ENCODE results near the gene DLX1. TPM values are rescaled to one million over a fixed set of nuclear protein-coding genes. Genes with fewer than 3 reads are reported as not detected.

Gene DLX1
- total RNA-seq, 2 experiments from 2014 or later, result not detected

DNA sequence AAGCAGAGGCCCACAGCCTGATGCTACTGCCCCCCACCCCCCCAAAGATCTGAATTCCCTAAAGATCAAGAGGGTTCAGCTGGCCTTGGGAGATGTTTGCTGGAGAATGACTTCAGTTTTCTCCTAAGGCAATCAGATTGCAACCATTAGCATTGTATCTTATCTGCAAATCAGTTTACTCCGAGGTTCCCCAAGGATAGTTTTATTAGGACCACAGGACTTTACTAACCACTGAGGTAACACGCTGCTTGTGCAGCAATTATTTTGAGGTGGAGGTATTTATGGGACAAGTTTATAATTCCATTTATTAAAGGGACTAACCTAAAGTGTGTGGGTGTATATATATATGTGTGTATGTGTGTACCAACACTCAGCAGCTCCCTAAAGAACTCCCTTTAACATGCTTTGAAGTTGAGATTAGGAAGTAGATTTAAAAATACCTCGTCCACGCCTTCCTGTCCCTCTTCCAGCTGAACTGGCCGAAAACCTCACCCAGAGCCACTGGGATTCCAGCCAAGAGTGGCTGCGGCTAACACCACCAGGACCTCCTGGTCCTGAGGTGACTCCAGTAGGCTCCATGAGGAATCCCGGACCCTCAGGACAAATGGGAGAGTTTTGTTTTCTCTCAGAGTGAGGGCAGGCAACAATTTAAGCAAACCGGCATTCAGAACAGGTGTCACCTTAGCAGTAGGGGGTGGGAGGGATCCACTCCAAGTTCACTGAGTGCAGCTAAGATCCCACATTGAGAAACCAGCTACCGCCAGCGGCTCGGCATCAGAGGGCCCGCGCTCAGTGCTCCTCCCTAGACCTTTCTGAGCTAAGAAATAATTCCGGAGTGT lies 3.0 kb upstream of the DLX1 start:
- H3K4me3 Mint-ChIP-seq, result peak overlapping the region; percentile 46
- POLR2A ChIA-PET, result no interaction called here
- CTCF ChIA-PET, result interaction anchor here (0.6 to 7.2 kb wide), 10 partner anchors 9 to 1154 kb away, joined by 3 to 93 read pairs (median 5); partner anchors contain the start of gene DLX2
- intact Hi-C loops (cut with DNase I, micrococcal nuclease), result loop anchor here in 1 of 2 experiments (10.0 kb wide), 1 partner anchor 1368 kb away; the partner anchor contains the start of gene SP5
- H3K4me1 Mint-ChIP-seq, result peaks cover 45% of the 10 kb centered on the region
- H3K27ac Mint-ChIP-seq, result no peak overlapping the region
- no peaks in the 10 kb centered on the region for H3K9me3 Mint-ChIP-seq (ENCODE audit: low read depth)
- H3K36me3 Mint-ChIP-seq (ENCODE audit: low read depth), result peaks cover 2% of the 10 kb centered on the region
- peaks cover 75% of the 10 kb centered on the region for H3K27me3 Mint-ChIP-seq
- ATAC-seq (no peak), DNase-seq (no peak)

DNA sequence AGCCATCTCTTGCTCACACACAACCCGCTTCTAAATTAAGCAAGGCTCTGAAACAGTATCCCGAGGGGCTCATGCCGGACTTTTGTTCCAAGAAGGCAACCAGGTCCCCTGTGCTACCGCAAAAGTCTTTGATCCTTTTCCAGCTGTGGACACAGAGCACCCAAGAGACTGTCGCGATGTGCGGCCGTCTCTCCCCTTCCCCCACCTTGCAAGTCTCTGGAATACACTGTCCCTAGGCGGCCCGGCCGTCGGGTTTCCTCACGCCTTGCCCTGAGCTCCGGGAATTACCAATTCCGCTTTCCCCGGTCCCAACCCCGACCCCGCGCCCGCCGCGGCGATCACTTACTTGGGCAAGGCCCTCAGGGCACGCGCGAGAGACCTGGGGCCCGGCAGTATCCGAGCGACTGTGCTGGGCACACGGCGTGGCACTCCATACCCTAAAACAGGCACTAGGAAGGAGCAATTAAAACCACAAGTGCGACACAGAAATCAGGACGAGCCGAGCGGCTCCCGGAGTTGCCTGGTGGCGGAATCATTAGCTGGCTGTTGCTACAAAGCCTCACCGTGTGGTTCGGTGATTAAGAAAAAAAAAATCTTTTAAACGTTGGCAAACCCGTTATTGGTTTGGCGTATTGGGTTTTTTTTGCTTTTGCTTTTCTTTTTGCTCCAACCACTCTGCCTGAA lies 2.2 kb upstream of the DLX1 start:
- intact Hi-C loops (cut with DNase I, micrococcal nuclease), result loop anchor here in 1 of 2 experiments (10.0 kb wide), 1 partner anchor 1368 kb away; the partner anchor contains the start of gene SP5
- no peaks in the 10 kb centered on the region for H3K9me3 Mint-ChIP-seq (ENCODE audit: low read depth)
- DNase-seq (no peak), ATAC-seq (no peak)
- H3K4me1 Mint-ChIP-seq, result peaks cover 52% of the 10 kb centered on the region
- peak overlapping the region; percentile 73 for H3K4me3 Mint-ChIP-seq
- peaks cover 2% of the 10 kb centered on the region for H3K36me3 Mint-ChIP-seq (ENCODE audit: low read depth)
- POLR2A ChIA-PET, result interaction anchor here (0.7 kb wide), 1 partner anchor 849 kb away, joined by 3 read pairs; no protein-coding TSS in a partner anchor
- CTCF ChIA-PET, result interaction anchor here (0.6 to 7.2 kb wide), 5 partner anchors 9 to 19 kb away, joined by 3 to 93 read pairs (median 5); partner anchors contain the start of gene DLX2
- no peak overlapping the region for H3K27ac Mint-ChIP-seq
- H3K27me3 Mint-ChIP-seq, result peaks cover 81% of the 10 kb centered on the region

DNA sequence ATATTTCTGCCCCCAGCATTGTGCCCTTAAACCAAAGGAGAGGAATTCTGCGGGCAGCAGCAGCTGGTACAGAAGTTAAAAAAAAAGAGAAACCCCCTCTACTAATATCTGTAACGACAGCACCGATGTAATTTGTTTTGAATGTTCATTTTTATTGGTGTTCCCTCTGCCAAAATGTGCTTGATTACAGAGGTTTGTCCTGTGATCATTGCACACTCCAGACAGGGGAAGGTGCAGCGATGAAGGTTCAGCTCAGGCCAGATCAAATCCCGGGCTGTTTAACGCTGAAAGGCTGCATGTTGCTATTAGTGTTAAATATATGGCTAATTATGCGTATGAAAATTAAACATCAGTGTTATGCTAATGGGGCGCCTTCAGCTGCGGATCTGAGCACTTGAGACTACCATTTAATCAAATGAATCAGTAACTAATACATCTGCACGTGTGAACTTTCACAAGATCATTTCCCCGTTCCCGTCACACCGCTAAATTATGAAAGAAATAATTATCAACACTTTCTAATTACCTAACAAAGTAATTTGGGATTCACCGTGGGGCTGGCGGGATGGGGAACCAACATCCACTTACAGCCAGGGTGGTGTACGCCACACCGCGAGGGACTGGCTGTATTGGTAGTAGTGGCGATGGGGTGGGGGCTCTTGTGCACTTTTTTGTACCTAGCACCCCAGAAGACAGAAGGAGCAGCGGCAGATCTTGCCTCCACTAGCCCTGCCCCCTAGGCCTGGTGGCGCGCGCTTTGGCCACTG lies 1.5 kb upstream of the DLX1 start:
- H3K4me1 Mint-ChIP-seq, result peaks cover 55% of the 10 kb centered on the region
- H3K27ac Mint-ChIP-seq, result no peak overlapping the region
- intact Hi-C loops (cut with DNase I, micrococcal nuclease), result loop anchor here in 1 of 2 experiments (1.0 to 10.0 kb wide), 2 partner anchors 9 to 1369 kb away; partner anchors contain the start of gene SP5
- no peaks in the 10 kb centered on the region for H3K9me3 Mint-ChIP-seq (ENCODE audit: low read depth)
- peak overlapping the region; percentile 73 for H3K4me3 Mint-ChIP-seq
- H3K36me3 Mint-ChIP-seq (ENCODE audit: low read depth), result peaks cover 2% of the 10 kb centered on the region
- CTCF ChIA-PET, result interaction anchor here (1.2 to 7.2 kb wide), 2 partner anchors 10 to 19 kb away, joined by 3 to 93 read pairs; partner anchors contain the start of gene DLX2
- ATAC-seq, result no peak
- peaks cover 84% of the 10 kb centered on the region for H3K27me3 Mint-ChIP-seq
- POLR2A ChIA-PET, result interaction anchor here (0.7 kb wide), 1 partner anchor 850 kb away, joined by 3 read pairs; no protein-coding TSS in a partner anchor
- DNase-seq, result no peak

DNA sequence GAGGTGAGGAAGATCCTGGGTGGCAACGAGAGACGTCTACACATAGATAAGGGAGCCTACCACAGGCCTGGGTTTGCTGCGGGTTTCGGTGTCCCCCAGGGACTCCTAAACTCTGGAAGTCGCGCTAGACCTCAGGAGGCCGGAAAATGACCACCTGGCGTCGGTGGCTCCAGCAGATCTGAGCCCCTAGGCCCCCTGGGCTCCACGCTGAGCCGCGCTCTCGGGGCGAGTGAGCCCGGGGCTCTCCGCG lies 987 bp upstream of the DLX1 start:
- H3K27ac Mint-ChIP-seq, result no peak overlapping the region
- POLR2A ChIA-PET, result no interaction called here
- CTCF ChIA-PET, result interaction anchor here (7.2 kb wide), 1 partner anchor 18 kb away, joined by 93 read pairs; the partner anchor contains the start of gene DLX2
- peak overlapping the region; percentile 73 for H3K4me3 Mint-ChIP-seq
- DNase-seq (no peak), ATAC-seq (no peak)
- peaks cover 55% of the 10 kb centered on the region for H3K4me1 Mint-ChIP-seq
- intact Hi-C loops (cut with DNase I, micrococcal nuclease), result loop anchor here in 1 of 2 experiments (1.0 to 10.0 kb wide), 2 partner anchors 9 to 1370 kb away; partner anchors contain the start of gene SP5
- H3K27me3 Mint-ChIP-seq, result peaks cover 83% of the 10 kb centered on the region
- peaks cover 2% of the 10 kb centered on the region for H3K36me3 Mint-ChIP-seq (ENCODE audit: low read depth)
- no peaks in the 10 kb centered on the region for H3K9me3 Mint-ChIP-seq (ENCODE audit: low read depth)

DNA sequence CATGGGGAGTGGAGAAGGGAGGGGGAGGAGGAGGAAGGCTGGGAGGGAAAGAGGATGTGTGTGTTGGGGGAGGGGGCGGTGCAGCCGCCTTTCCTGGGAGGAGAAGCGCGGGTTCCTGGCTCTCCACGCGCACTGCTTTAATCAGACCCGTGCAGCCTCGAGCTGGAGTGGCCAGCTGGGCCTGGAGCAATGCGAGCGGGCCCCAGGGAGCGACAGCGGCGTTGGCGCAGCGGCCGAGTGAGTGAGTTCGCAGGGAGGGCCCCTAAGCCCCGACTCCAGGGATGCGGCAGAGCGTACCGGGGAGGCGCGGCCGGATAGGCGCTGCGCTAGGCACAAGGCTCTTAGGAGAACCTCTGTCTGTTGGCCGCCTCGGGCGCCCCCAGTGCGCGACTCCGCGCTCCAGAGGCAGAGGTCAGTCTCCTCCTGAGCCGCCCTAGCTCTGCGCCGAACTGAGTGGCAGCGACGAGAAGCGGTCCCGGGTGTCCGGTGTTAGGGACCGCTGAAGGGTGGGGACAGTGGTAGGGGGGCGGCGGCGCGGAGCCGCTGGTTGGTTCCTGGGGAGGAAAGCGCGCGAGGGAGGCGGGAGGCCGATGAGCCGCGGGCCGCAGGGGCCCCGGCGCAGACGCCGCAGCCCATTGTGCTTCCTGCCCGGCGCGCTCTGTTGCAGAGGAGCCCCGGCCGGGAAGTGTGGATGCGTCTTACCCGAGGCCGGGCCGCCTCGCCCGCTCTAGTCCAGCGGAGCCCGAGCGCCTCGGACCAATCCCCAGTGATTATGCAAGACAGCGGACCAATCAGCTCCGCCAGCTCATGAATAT lies 455 bp upstream of the DLX1 start:
- peak; percentile 78 for DNase-seq
- Mint-ChIP-seq H3K27ac (no peak overlapping the region), H3K4me1 (peaks cover 55% of the 10 kb centered on the region), H3K36me3 (ENCODE audit: low read depth) (peaks cover 2% of the 10 kb centered on the region), H3K4me3 (peak overlapping the region; percentile 73), H3K27me3 (peaks cover 82% of the 10 kb centered on the region), H3K9me3 (ENCODE audit: low read depth) (no peaks in the 10 kb centered on the region)
- ChIA-PET POLR2A (interaction anchor here (0.9 kb wide), 1 partner anchor 11 kb away, joined by 3 read pairs; no protein-coding TSS in a partner anchor), CTCF (interaction anchor here (0.6 to 7.2 kb wide), 4 partner anchors 9 to 509 kb away, joined by 3 to 93 read pairs (median 3); partner anchors contain the start of gene DLX2)
- peak; percentile 78 for ATAC-seq
- intact Hi-C loops (cut with DNase I, micrococcal nuclease), result loop anchor here (1.0 to 10.0 kb wide), 6 partner anchors 8 to 1370 kb away; partner anchors contain the start of genes GAD1 (in 2 of the 2), SP5 (in 2 of the 2) and DLX2 (in 1 of the 2)

DNA sequence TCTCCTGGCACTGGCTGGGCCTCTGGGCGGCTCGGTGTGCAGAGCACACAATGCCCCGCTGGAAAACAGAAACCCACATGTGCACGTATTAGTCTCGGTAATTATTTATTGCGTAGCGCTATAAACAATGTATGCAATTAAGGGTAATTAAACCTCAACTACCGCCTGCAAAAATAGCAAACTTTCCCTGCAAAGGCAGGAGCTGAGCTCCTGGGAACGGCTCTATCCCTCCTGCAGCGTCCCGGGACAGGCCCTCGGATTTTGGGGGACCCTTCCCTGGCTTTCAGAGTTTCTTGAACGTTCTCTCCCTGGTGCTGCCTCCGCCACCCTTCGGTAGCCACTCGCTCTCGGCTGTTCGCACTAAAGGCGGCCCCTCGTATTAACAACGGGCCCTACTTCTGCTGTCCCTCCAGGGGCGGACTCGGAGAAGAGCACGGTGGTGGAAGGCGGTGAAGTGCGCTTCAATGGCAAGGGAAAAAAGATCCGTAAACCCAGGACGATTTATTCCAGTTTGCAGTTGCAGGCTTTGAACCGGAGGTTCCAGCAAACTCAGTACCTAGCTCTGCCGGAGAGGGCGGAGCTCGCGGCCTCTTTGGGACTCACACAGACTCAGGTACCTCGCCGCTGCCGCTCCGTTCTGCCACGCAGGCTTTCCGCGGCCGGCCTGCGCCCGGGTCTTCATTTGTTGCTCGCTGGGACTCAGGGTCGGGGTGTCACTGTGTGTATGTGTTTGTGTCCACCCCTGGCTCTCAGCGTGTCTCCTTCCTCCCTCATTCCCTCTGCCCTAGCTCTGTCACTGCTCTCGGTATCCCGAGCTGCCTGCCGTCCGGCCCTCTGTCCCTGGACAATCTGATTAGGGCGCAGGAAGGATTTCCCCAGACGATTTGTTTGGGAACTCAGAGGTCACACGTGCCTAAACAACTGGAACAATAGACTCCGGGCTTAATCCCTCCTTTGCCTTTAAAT lies 1.2 kb downstream of the DLX1 start:
- Mint-ChIP-seq H3K9me3 (ENCODE audit: low read depth) (no peaks in the 10 kb centered on the region), H3K4me3 (peak overlapping the region; percentile 73), H3K27ac (peak overlapping the region; percentile 31), H3K36me3 (ENCODE audit: low read depth) (no peaks in the 10 kb centered on the region), H3K27me3 (peaks cover 83% of the 10 kb centered on the region), H3K4me1 (peaks cover 59% of the 10 kb centered on the region)
- POLR2A ChIA-PET, result interaction anchor here (0.6 kb wide), 1 partner anchor 383 kb away, joined by 5 read pairs; no protein-coding TSS in a partner anchor
- ATAC-seq (peak; percentile 69), DNase-seq (peak; percentile 83)
- intact Hi-C loops (cut with DNase I, micrococcal nuclease), result loop anchor here (2.0 to 10.0 kb wide), 4 partner anchors 16 to 1372 kb away; partner anchors contain the start of genes GAD1 (in 2 of the 2), SP5 (in 2 of the 2) and DLX2 (in 1 of the 2)
- CTCF ChIA-PET, result interaction anchor here (0.7 to 7.2 kb wide), 5 partner anchors 9 to 147 kb away, joined by 3 to 93 read pairs (median 3); partner anchors contain the start of gene DLX2

DNA sequence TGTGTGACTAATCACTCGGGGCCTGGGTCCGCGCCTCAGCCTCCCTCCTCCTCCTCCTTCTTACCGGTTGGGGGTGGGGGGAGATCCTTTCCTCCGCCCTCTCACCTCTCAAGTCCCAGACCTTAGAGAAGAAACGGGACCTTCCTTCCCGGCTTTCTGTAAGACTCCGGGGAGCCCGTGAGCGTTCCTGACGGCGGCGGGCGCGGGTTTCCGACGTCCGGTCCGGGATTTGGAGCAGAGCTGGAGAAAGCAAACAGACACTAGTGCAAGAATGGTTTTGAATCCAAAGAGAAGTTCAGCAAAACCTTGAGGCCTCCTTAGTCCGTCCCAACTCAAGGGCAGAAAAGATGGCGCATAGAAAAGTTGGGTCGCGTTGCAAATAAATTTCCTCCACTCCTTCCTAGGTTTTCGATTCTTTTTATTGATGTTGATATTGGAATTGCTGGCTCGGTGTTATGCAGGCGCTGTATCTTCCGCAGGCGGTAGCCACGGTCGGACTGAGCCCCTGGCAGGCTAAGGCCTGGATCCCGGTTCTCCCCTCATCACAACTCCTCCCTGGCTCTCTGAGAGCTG lies 2.0 kb downstream of the DLX1 start:
- Mint-ChIP-seq H3K9me3 (ENCODE audit: low read depth) (no peaks in the 10 kb centered on the region), H3K4me3 (peak overlapping the region; percentile 73), H3K36me3 (ENCODE audit: low read depth) (no peaks in the 10 kb centered on the region), H3K27me3 (peaks cover 83% of the 10 kb centered on the region), H3K27ac (no peak overlapping the region), H3K4me1 (peaks cover 58% of the 10 kb centered on the region)
- intact Hi-C loops (cut with DNase I, micrococcal nuclease), result loop anchor here (2.0 to 10.0 kb wide), 4 partner anchors 16 to 1372 kb away; partner anchors contain the start of genes GAD1 (in 2 of the 2), SP5 (in 2 of the 2) and DLX2 (in 1 of the 2)
- POLR2A ChIA-PET, result no interaction called here
- CTCF ChIA-PET, result interaction anchor here (0.7 to 7.2 kb wide), 4 partner anchors 8 to 147 kb away, joined by 3 to 93 read pairs (median 5); partner anchors contain the start of gene DLX2
- no peak for DNase-seq
- no peak for ATAC-seq

DNA sequence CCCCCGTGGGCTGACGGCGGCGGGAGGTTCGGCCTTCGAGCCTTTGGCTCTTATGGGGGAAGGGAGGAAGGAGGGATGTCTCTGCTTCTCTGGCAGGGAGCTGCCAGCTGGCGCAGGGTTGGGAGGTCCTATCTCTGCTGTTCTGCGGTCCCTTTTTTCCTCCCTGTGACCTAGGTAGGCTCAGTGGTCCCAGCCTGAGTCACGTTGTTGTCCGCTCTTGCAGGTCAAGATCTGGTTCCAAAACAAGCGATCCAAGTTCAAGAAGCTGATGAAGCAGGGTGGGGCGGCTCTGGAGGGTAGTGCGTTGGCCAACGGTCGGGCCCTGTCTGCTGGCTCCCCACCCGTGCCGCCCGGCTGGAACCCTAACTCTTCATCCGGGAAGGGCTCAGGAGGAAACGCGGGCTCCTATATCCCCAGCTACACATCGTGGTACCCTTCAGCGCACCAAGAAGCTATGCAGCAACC lies 2.5 kb downstream of the DLX1 start:
- H3K27me3 Mint-ChIP-seq, result peaks cover 83% of the 10 kb centered on the region
- no peak overlapping the region for H3K27ac Mint-ChIP-seq
- ChIA-PET CTCF (interaction anchor here (0.6 to 7.2 kb wide), 2 partner anchors 15 to 844 kb away, joined by 3 to 93 read pairs; partner anchors contain the start of gene DLX2), POLR2A (no interaction called here)
- peaks cover 53% of the 10 kb centered on the region for H3K4me1 Mint-ChIP-seq
- ATAC-seq (no peak), DNase-seq (no peak)
- H3K9me3 Mint-ChIP-seq (ENCODE audit: low read depth), result no peaks in the 10 kb centered on the region
- intact Hi-C loops (cut with DNase I, micrococcal nuclease), result loop anchor here (2.0 to 10.0 kb wide), 4 partner anchors 15 to 1373 kb away; partner anchors contain the start of genes GAD1 (in 2 of the 2), SP5 (in 2 of the 2) and DLX2 (in 1 of the 2)
- no peaks in the 10 kb centered on the region for H3K36me3 Mint-ChIP-seq (ENCODE audit: low read depth)
- H3K4me3 Mint-ChIP-seq, result peak overlapping the region; percentile 18
